Raji (cell line): Measurements from ENCODE around the gene ALDH5A1.

Experiments
- POLR2A ChIP-seq: IDR thresholded peaks from 2 replicates; pipeline ENCODE4 v1.6.1; 2011; ENCODE audit warnings: low read depth, low read length, control low read depth; ENCODE audit not compliant: insufficient read depth

The ALDH5A1 gene

GRCh38 chr6:24537082-24537699, 42.4 kb downstream of the ALDH5A1 start:
- no peak for TF ChIP-seq POLR2A

GRCh38 chr6:24537771-24538385, 43.1 kb downstream of the ALDH5A1 start:
- no peak for TF ChIP-seq POLR2A

GRCh38 chr6:24539416-24539815, 44.6 kb downstream of the ALDH5A1 start:
- no peak for TF ChIP-seq POLR2A

GRCh38 chr6:24540197-24540596, 45.4 kb downstream of the ALDH5A1 start:
- no peak for TF ChIP-seq POLR2A

- no peak for TF ChIP-seq POLR2A
Measured at GRCh38 chr6:24543683-24544082, 48.9 kb downstream of the ALDH5A1 start.

- no peak for TF ChIP-seq POLR2A
Measured at GRCh38 chr6:24545183-24545582, 50.4 kb downstream of the ALDH5A1 start.

GRCh38 chr6:24545691-24546090, 50.9 kb downstream of the ALDH5A1 start:
- TF ChIP-seq POLR2A: no peak

- no peak for TF ChIP-seq POLR2A
Measured at GRCh38 chr6:24546439-24546838, 51.7 kb downstream of the ALDH5A1 start.

- TF ChIP-seq POLR2A: no peak
Measured at GRCh38 chr6:24547243-24547642, 52.5 kb downstream of the ALDH5A1 start.

GRCh38 chr6:24549158-24549557, 54.4 kb downstream of the ALDH5A1 start:
- TF ChIP-seq POLR2A: no peak

- no peak for TF ChIP-seq POLR2A
Measured at GRCh38 chr6:24549674-24550353, 55.0 kb downstream of the ALDH5A1 start.

GRCh38 chr6:24551139-24551538, 56.4 kb downstream of the ALDH5A1 start:
- TF ChIP-seq POLR2A: no peak

- no peak for TF ChIP-seq POLR2A
Measured at GRCh38 chr6:24554474-24554873, 59.7 kb downstream of the ALDH5A1 start.

GRCh38 chr6:24558516-24558915, 63.7 kb downstream of the ALDH5A1 start:
- no peak for TF ChIP-seq POLR2A

GRCh38 chr6:24564081-24564480, 69.3 kb downstream of the ALDH5A1 start:
- no peak for TF ChIP-seq POLR2A

GRCh38 chr6:24565196-24565595, 70.4 kb downstream of the ALDH5A1 start:
- no peak for TF ChIP-seq POLR2A
